ENCODE data around the gene CYP4F2.
"Not testable (repeated sequence)": the region's sequence is repeated elsewhere in the genome, so short reads cannot be mapped to it uniquely, and the experiment has no call there.

CYP4F2 gene

DNA sequence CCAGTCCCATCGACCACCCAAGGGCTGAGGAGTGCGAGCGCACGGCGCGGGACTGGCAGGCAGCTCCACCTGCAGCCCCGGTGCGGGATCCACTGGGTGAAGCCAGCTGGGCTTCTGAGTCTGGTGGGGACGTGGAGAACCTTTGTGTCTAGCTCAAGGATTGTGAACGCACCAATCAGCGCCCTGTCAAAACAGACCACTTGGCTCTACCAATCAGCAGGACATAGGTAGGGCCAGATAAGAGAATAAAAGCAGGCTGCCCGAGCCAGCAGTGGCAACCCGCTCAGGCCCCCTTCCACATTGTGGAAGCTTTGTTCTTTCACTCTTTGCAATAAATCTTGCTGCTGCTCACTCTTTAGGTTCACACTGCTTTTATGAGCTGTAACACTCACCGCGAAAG, 2.2 kb upstream of the CYP4F2 start:
- not testable (repeated sequence) for DNase-seq (ENCODE audit: low read depth in 1 of 2, low spot score in 1 of 2)

DNA sequence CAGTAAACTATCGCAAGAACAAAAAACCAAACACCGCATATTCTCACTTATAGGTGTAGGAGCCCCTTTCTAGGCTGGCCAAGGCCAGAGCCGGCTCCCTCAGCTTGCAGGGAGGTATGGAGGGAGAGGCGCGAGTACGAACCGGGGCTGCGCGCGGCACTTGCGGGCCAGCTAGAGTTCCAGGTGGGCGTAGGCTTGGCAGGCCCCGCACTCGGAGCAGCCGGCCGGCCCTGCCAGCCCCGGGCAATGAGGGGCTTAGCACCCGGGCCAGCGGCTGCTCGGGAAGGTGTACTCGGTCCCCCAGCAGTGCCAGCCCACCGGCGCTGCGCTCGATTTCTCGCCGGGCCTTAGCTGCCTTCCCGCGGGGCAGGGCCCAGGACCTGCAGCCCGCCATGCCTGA, 1.7 kb upstream of the CYP4F2 start:
- DNase-seq (ENCODE audit: low read depth in 1 of 2, low spot score in 1 of 2), result not testable (repeated sequence)

DNA sequence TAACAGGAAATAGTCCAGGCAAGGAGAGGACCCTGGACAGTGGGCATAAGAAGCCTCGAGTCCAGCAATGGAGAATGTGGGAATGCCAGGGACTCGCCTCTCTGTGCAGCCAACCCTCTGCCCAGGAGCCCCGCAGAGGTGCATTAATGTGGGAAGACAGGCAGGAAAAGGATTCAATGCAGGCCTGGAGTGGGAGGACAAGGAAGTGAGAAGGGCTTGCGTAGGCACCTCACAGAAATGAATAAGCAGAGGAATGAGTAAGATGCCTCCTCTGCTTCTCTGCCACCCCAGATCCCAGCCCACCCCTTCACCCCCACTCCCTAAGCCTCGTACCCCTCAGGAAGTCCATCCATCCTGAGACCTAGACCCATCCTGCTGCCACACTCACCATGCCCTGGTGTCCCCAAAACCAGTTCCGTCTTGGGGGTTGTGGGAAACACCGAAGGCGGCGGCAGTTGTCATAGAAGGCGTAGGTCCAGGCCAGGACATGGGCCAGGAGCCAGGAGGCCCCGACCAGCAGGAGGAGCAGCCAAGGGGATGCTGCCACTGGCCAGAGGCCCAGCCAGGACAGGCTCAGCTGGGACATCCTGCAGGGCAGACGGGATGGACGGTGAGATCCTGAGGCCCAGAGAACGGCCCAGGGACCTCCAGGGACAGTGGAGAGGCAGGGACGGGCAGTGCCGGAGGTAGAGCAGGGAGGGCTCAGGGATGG, 692 bp downstream of the CYP4F2 start:
- no peak for DNase-seq (ENCODE audit: low read depth in 1 of 2, low spot score in 1 of 2)

GRCh38 chr19:15895876-15896430, 1.9 kb downstream of the CYP4F2 start:
- DNase-seq (ENCODE audit: low read depth in 1 of 2, low spot score in 1 of 2), result no peak

DNA sequence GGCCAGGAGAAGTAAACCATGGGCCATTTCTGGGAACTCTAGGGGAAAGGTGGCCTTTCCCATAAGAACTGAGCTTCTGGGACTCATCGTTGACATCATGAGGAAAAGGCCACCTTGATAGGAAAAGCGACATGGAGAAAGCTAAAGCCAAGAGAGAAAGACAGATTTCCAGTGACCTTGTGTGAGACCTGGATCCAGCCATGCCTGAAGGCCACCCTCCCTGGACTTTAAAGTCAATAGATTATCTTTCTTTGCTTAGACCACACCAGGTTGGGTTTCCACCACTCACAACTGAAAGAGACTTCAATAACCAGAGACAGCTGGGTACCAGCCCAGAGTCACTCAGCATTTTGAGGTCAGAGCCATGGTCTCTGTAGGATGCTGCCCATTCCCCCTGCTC, 3.5 kb downstream of the CYP4F2 start:
- DNase-seq (ENCODE audit: low read depth in 1 of 2, low spot score in 1 of 2), result no peak

GRCh38 chr19:15893477-15893876, 4.4 kb downstream of the CYP4F2 start:
- DNase-seq (ENCODE audit: low read depth in 1 of 2, low spot score in 1 of 2), result no peak

GRCh38 chr19:15892012-15892411, 5.9 kb downstream of the CYP4F2 start:
- no peak for DNase-seq (ENCODE audit: low read depth in 1 of 2, low spot score in 1 of 2)

DNA sequence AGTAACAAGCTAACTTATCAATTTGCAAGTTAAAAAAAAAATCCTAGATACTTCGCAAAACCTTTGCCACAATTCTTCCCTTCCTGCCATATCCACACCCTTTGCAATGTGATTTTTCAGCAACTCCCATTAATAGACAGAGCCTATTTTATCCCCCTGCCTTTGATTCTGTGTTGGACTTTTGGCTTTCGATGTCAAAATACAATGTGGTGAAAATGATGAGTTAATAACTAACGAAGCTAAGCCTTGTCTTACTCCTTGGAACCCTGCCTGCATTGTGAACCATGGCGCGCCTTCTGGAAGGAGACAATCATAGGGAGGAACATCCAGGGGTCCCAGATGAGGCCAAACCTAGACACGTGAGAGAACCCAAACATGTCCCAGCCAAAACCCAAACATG, 6.4 kb downstream of the CYP4F2 start:
- no peak for DNase-seq (ENCODE audit: low read depth in 1 of 2, low spot score in 1 of 2)

GRCh38 chr19:15889339-15889738, 8.5 kb downstream of the CYP4F2 start:
- not testable (repeated sequence) for DNase-seq (ENCODE audit: low read depth in 1 of 2, low spot score in 1 of 2)

GRCh38 chr19:15885919-15886318, 12.0 kb downstream of the CYP4F2 start:
- no peak for DNase-seq (ENCODE audit: low read depth in 1 of 2, low spot score in 1 of 2)

DNA sequence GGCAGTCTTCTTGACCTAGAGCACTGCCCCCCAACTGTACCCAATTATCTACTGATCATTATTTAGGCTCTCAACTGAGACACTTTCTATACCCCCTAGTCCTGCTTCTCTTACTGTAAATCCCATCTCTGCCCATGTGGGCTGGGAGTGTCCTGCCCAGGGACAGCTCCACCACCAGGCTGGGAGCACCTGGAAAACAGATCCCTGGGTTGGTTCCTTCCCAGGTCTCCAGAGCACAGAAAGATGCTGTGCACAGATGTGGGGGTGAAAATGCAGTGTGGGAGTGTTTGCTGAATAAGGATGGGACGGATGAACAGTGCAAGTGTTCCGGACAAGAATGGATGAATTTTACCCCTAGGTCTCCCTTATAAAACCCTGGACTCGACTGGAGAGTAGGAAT, 12.7 kb downstream of the CYP4F2 start:
- no peak for DNase-seq (ENCODE audit: low read depth in 1 of 2, low spot score in 1 of 2)

DNA sequence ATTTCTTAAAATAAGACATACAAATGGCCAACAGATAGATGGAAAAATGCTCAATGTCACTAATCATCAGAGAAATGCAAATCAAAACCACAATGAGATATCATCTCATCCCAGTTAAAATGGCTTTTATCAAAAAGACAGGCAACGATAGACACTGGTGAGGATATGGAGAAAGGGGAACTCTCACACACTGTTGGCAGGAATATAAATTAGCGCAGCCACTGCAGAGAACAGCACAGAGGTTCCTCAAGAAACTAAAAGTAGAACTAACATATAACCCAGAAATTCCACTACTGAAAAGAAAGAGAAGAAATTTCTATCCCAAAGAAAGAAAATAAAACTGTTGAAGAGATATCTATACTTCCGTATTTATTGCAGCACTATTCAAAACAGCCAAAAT, 14.5 kb downstream of the CYP4F2 start:
- not testable (repeated sequence) for DNase-seq (ENCODE audit: low read depth in 1 of 2, low spot score in 1 of 2)

GRCh38 chr19:15874821-15875474, 22.9 kb downstream of the CYP4F2 start:
- no peak for DNase-seq (ENCODE audit: low read depth in 1 of 2, low spot score in 1 of 2)

- not testable (repeated sequence) for DNase-seq (ENCODE audit: low read depth in 1 of 2, low spot score in 1 of 2)
These were observed 24.1 kb downstream of the CYP4F2 start for GRCh38 chr19:15873771-15874170.

DNA sequence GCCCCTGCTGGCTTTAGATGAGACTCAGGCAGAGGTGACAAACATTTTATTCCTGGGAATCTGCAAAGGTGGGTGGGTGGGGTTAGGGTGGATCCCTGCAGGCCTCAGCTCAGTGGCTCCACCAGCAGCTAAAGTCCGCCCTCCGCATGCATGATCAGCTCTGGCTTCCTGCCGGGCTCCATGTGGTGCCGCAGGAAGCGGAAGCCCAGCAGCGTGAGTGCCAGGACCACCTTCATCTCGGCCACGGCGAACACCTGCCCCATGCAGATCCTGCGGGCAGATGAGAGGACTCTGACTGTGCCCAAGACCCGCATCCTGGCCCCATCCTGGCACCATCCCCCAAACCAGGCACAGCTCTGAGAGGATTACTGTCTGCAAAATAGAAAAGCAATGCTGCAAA, 26.3 kb downstream of the CYP4F2 start:
- no peak for DNase-seq (ENCODE audit: low read depth in 1 of 2, low spot score in 1 of 2)

GRCh38 chr19:15869873-15870272, 28.0 kb downstream of the CYP4F2 start:
- no peak for DNase-seq (ENCODE audit: low read depth in 1 of 2, low spot score in 1 of 2)

DNA sequence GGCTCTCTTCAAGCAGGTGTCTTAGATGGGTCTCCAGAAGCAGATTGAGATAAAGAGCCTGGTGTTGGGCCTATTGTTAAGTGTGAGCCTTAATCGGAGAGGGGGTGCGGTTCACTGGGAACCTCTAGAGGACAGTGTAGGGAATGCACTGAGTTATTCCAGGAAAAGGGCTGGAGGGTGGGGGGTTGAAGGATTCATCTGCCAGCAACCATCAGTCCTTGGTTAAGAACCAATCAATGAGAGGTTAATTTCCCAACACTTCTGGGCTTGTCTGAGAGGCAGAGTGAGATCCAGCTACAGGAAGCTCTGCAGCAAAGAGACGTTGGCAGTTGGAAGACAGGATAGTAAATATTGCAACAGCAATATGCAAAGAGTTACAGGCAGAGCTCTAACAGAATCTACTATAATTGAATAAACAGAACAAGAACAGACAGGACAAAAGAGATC, 28.7 kb downstream of the CYP4F2 start:
- peak in 1 of 2 donors; percentile 36 for DNase-seq (ENCODE audit: low read depth in 1 of 2, low spot score in 1 of 2)

DNA sequence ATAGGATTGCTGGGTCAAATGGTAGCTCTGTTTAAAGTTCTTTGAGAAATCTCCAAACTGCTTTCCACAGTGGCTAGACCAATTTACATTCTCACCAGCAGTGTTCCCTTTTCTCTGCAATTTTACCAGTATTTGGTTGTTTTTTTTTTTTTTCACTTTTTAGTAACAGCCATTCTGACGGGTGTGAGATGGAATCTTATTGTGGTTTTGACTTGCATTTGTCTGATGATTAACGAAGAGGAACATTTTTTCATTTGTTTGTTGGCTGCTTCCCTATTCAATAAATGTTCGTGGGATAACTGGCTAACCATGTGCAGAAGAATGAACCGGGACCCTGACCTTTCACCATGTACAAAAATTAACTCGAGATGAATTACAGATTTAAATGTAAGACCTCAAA, 31.2 kb downstream of the CYP4F2 start:
- no peak for DNase-seq (ENCODE audit: low read depth in 1 of 2, low spot score in 1 of 2)

DNA sequence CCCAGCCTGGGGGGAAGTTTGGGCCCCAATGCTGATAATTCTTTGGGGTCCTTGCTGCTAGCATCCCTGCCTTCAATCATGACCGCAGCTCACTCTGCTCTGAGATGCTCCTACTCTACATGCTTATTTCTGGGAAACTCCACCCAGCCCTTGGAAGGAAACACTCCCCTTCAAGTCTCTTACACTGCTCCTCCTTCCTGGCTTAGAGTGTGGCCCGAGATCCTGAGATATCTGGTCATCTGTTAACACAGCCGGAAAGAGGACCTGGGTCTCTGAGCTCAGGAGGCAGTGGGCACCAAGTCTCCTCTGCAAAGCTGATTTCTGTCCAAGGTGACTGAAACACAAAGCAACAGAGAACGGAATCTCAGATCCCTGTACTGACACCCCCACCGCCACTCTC, 33.0 kb downstream of the CYP4F2 start:
- no peak for DNase-seq (ENCODE audit: low read depth in 1 of 2, low spot score in 1 of 2)

DNA sequence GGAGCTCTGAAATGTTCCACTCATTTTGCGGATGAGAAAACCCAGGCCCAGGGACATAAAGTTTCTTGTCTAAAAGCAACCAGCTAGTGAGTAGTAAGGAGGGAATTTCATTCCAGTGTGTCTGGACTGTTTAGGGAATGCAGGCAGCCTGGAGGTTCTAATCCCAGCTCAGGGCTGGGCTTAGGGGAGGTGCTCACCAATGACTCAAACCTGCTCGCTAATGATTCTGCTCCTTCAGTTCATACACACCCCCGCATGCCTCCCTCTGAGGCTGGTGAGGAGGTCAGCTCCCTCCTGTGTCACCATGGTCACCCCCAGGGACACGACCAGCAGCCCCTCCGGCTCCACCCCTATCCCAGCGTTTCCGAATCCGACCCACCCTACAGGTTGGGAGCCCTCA, 34.6 kb downstream of the CYP4F2 start:
- DNase-seq (ENCODE audit: low read depth in 1 of 2, low spot score in 1 of 2), result no peak

GRCh38 chr19:15862444-15862843, 35.4 kb downstream of the CYP4F2 start:
- no peak for DNase-seq (ENCODE audit: low read depth in 1 of 2, low spot score in 1 of 2)

- DNase-seq (ENCODE audit: low read depth in 1 of 2, low spot score in 1 of 2), result no peak
These were observed 37.4 kb downstream of the CYP4F2 start for GRCh38 chr19:15860522-15860921.

GRCh38 chr19:15859187-15859586, 38.7 kb downstream of the CYP4F2 start:
- DNase-seq (ENCODE audit: low read depth in 1 of 2, low spot score in 1 of 2), result no peak

Measured in activated CD4-positive, alpha-beta T cell treated with anti-CD3 and anti-CD28 coated beads, Interleukin-2, amount 50 U/mL, for 24 hours (primary cell).